ENCODE measurements around the gene NKX2-2. TPM values are rescaled to one million over a fixed set of nuclear protein-coding genes. Genes with fewer than 3 reads are reported as not detected.

The NKX2-2 gene
- total and polyA plus RNA-seq, 2 of the 4 experiments (the other 2 are of a cell fraction) = not detected

- ChIA-PET POLR2A (ENCODE audit: unreplicated experiment) (no interaction called here), CTCF (no interaction called here)
- H3K36me3 ChIP-seq (ENCODE audit: control insufficient read depth, insufficient read depth, low read length) = no peaks in the 10 kb centered on the region
- ATAC-seq (ENCODE audit: low read depth) (no peak), DNase-seq (no peak)
- no peaks in the 10 kb centered on the region for H3K27me3 ChIP-seq (ENCODE audit: control insufficient read depth, insufficient read depth, low read length)
- no peak overlapping the region for H3K9ac ChIP-seq (ENCODE audit: low read depth, low read length)
- in situ Hi-C loops (cut with MboI; ENCODE audit: low sequenced_read_pairs) = no loop called here
- no peak overlapping the region for H2AK9ac ChIP-seq (replicated peaks; ENCODE audit: low read depth, low read length, poor library complexity)
- TF ChIP-seq MAZ (IDR thresholded peaks at IDR 0.05; ENCODE audit: borderline replicate concordance, low read depth, low read length) (no peak), FOS (IDR thresholded peaks at IDR 0.05; ENCODE audit: low read depth, low read length) (no peak), NFE2L2 (IDR thresholded peaks at IDR 0.05; ENCODE audit: low read depth, low read length) (no peak), CEBPB (IDR thresholded peaks at IDR 0.05; ENCODE audit: low read depth, low read length) (no peak), CHD1 (IDR thresholded peaks at IDR 0.05; ENCODE audit: low read depth, low read length) (no peak), ELK1 (IDR thresholded peaks at IDR 0.05; ENCODE audit: borderline replicate concordance, low read depth, low read length) (no peak), BHLHE40 (IDR thresholded peaks at IDR 0.05; ENCODE audit: low read depth, low read length) (no peak), SMC3 (IDR thresholded peaks at IDR 0.05; ENCODE audit: low read depth, low read length) (no peak), RFX5 (IDR thresholded peaks at IDR 0.05; ENCODE audit: low read depth, low read length) (no peak), POLR2A (IDR thresholded peaks at IDR 0.05; ENCODE audit: low read depth, low read length) (no peak), RAD21 (IDR thresholded peaks at IDR 0.05; ENCODE audit: low read length) (no peak), MAFK (IDR thresholded peaks at IDR 0.05; ENCODE audit: low read depth, low read length) (no peak), RCOR1 (IDR thresholded peaks at IDR 0.05; ENCODE audit: insufficient replicate concordance, low read length) (no peak), CTCF (conservative IDR thresholded peaks at IDR 0.05; ENCODE audit: low read depth, low read length) (no peak), USF2 (IDR thresholded peaks at IDR 0.05; ENCODE audit: low read depth, low read length) (no peak), MXI1 (IDR thresholded peaks at IDR 0.05; ENCODE audit: borderline replicate concordance, low read depth, low read length) (no peak)
- no peak overlapping the region for H3K4me3 ChIP-seq (ENCODE audit: insufficient read depth, low read depth, low read length)
- no peaks in the 10 kb centered on the region for H3K79me1 ChIP-seq (ENCODE audit: low read depth in 1 of 2, low read length in 2 of 2)
- H2BK20ac ChIP-seq (ENCODE audit: low read depth, low read length) = no peak overlapping the region
- H3K14ac ChIP-seq (replicated peaks; ENCODE audit: low read depth, low read length) = no peak overlapping the region
- no peak overlapping the region for H3K4me2 ChIP-seq (ENCODE audit: low read depth, low read length)
- intact Hi-C loops (cut with micrococcal nuclease) = no loop called here
- no peak overlapping the region for H2AFZ ChIP-seq (replicated peaks; ENCODE audit: low read length, poor library complexity)
- H3K23ac ChIP-seq (ENCODE audit: low read depth, low read length) = no peak overlapping the region
- H3K18ac ChIP-seq (ENCODE audit: low read depth, low read length) = no peak overlapping the region
- no TSS peak for BruUV-seq (replicated peaks)
- no peak overlapping the region for H3K56ac ChIP-seq (ENCODE audit: extremely low read depth, insufficient read depth, low read length)
- H2AK5ac ChIP-seq (ENCODE audit: low read depth, low read length) = no peak overlapping the region
- H3K9me1 ChIP-seq (ENCODE audit: insufficient read depth, low read length) = no peaks in the 10 kb centered on the region
- H3K27ac ChIP-seq (ENCODE audit: insufficient read depth, low read length) = no peak overlapping the region
- no peak overlapping the region for H2BK5ac ChIP-seq (ENCODE audit: low read depth, low read length, poor library complexity, severe bottlenecking)
- WGBS, 2 experiments (ENCODE audit: extremely low coverage in 2 of 2, insufficient read length in 1 of 2) = no CpG with 5 or more reads among the region's 4 CpGs
- no peak overlapping the region for H4K5ac ChIP-seq (ENCODE audit: low read depth, low read length)
- H4K20me1 ChIP-seq (ENCODE audit: insufficient read depth, low read length) = no peaks in the 10 kb centered on the region
- dilution Hi-C loops (cut with HindIII; ENCODE audit: low sequenced_read_pairs, unreplicated experiment) = no loop called here
- no peak overlapping the region for H4K8ac ChIP-seq (ENCODE audit: low read depth in 2 of 2, low read length in 2 of 2)
- no peak overlapping the region for H2BK15ac ChIP-seq (ENCODE audit: low read depth, low read length)
- no peak overlapping the region for H4K91ac ChIP-seq (ENCODE audit: insufficient read depth, low read depth, low read length)
- no peaks in the 10 kb centered on the region for H3K9me3 ChIP-seq (ENCODE audit: control insufficient read depth, insufficient read depth, low read length)
- no peak overlapping the region for H2BK120ac ChIP-seq (ENCODE audit: low read depth, low read length)
- H3K4ac ChIP-seq (ENCODE audit: low read depth, low read length) = no peak overlapping the region
- no peaks in the 10 kb centered on the region for H3K4me1 ChIP-seq (ENCODE audit: control insufficient read depth, insufficient read depth, low read length)
These were observed 32.5 kb upstream of the NKX2-2 start for GRCh38 chr20:21546355-21546754.
